HepG2 (cell line): ENCODE data around the gene TAT. TPM values are rescaled to one million over a fixed set of nuclear protein-coding genes. Genes with fewer than 3 reads are reported as not detected.

Source experiments
- FOSL2 ChIP-seq: sonication (generic); formaldehyde crosslinking; IDR thresholded peaks from 2 replicates; pipeline ENCODE4 v1.4.0; 2020; ENCODE audit warnings: missing genetic modification reagents
- KAT8 ChIP-seq: IDR thresholded peaks from 2 replicates; pipeline ENCODE4 v1.6.1; 2016; ENCODE audit warnings: missing genetic modification reagents, missing compliant biosample characterization
- NR2F6 ChIP-seq, 2 experiments: IDR thresholded peaks; 2 replicates each; pipeline ENCODE4 v1.6.1; 2016; ENCODE audit warnings: antibody characterized with exemption in 1 of 2, mild to moderate bottlenecking in 1 of 2
- SIX4 ChIP-seq: sonication (generic); formaldehyde crosslinking; IDR thresholded peaks from 2 replicates; pipeline ENCODE4 v1.4.0; 2020; ENCODE audit warnings: missing genetic modification reagents
- TBX2 ChIP-seq: sonication (generic); formaldehyde crosslinking; IDR thresholded peaks from 2 replicates; pipeline ENCODE4 v1.5.0; 2020; ENCODE audit warnings: missing genetic modification reagents, mild to moderate bottlenecking, borderline replicate concordance
- TOPORS ChIP-seq: sonication (generic); formaldehyde crosslinking; IDR thresholded peaks from 2 replicates; pipeline ENCODE4 v1.8.0; 2023; ENCODE audit warnings: mild to moderate bottlenecking, missing genetic modification reagents
- U2AF2 ChIP-seq: fragments of 200-400 bp; formaldehyde crosslinking; IDR thresholded peaks from 2 replicates; pipeline ENCODE4 v1.6.1; 2017; ENCODE audit warnings: low read depth, mild to moderate bottlenecking, low read length
- ZNF230 ChIP-seq: sonication (generic); formaldehyde crosslinking; IDR thresholded peaks from 2 replicates; pipeline ENCODE4 v1.4.0; 2020; ENCODE audit warnings: mild to moderate bottlenecking, missing genetic modification reagents
- ZNF703 ChIP-seq: sonication (generic); formaldehyde crosslinking; IDR thresholded peaks from 2 replicates; pipeline ENCODE4 v1.5.1; 2020; ENCODE audit warnings: missing genetic modification reagents, mild to moderate bottlenecking, moderate library complexity, borderline replicate concordance
- polyA plus RNA-seq, 8 experiments: library from polyadenylated mRNA; depleted of rRNA in 3 of 8; stranded (reverse) in 7 of 8; unstranded in 1 of 8; fragments of >200 nt; fragmentation: Illumina TruSeq in 4 of 8; extraction: Trizol in 4 of 8; gene quantifications; 2 replicates each; pipeline versions ENCODE4 v1.2.1 to v1.2.3, GENCODE V29; 2011 to 2016; ENCODE audit warnings: low read depth in 4 of 8, missing spikeins in 1 of 8, mixed read lengths in 1 of 8; ENCODE audit not compliant: insufficient read depth in 1 of 8
- total RNA-seq, 5 experiments: library from RNA; depleted of rRNA; stranded (reverse); fragments of >200 nt; fragmentation: Illumina TruSeq; extraction: Trizol; gene quantifications; 2 replicates each; pipeline ENCODE4 v1.2.3, GENCODE V29; 2016; ENCODE audit warnings: low read depth in 1 of 5
- TF ChIP-seq, protein P1 (sequence below): sonication (generic); formaldehyde crosslinking; IDR thresholded peaks from 2 replicates; pipeline ENCODE4 v1.5.0; 2020; ENCODE audit warnings: mild to moderate bottlenecking, missing genetic modification reagents, borderline replicate concordance
- TF ChIP-seq, protein P2 (sequence below): sonication (generic); formaldehyde crosslinking; IDR thresholded peaks from 2 replicates; pipeline ENCODE4 v1.8.0; 2022; ENCODE audit warnings: missing genetic modification reagents, mild to moderate bottlenecking, borderline replicate concordance
- TF ChIP-seq, protein P3 (sequence below): IDR thresholded peaks from 2 replicates; pipeline ENCODE4 v1.6.1; 2016; ENCODE audit warnings: missing compliant biosample characterization, missing genetic modification reagents, borderline replicate concordance
- TF ChIP-seq, protein P4 (sequence below): sonication (generic); formaldehyde crosslinking; IDR thresholded peaks from 2 replicates; pipeline ENCODE4 v1.8.1; 2023; ENCODE audit warnings: mild to moderate bottlenecking, missing genetic modification reagents
- TF ChIP-seq, protein P5 (sequence below): sonication (generic); formaldehyde crosslinking; IDR thresholded peaks from 2 replicates; pipeline ENCODE4 v1.5.0; 2020; ENCODE audit warnings: missing genetic modification reagents
- TF ChIP-seq, protein P6 (sequence below): sonication (generic); formaldehyde crosslinking; conservative IDR thresholded peaks from 2 replicates; pipeline ENCODE4 v1.4.0; 2020; ENCODE audit warnings: missing genetic modification reagents
- TF ChIP-seq, protein P7 (sequence below): sonication (generic); formaldehyde crosslinking; IDR thresholded peaks from 2 replicates; pipeline ENCODE4 v1.4.0; 2020; ENCODE audit warnings: low read depth, mild to moderate bottlenecking, missing genetic modification reagents

TAT gene
- total and polyA plus RNA-seq, 2 of the 13 experiments (the other 11 are each of a cell fraction or from before 2014, with no cell fraction given) = 1.6 to 5.8 TPM

DNA sequence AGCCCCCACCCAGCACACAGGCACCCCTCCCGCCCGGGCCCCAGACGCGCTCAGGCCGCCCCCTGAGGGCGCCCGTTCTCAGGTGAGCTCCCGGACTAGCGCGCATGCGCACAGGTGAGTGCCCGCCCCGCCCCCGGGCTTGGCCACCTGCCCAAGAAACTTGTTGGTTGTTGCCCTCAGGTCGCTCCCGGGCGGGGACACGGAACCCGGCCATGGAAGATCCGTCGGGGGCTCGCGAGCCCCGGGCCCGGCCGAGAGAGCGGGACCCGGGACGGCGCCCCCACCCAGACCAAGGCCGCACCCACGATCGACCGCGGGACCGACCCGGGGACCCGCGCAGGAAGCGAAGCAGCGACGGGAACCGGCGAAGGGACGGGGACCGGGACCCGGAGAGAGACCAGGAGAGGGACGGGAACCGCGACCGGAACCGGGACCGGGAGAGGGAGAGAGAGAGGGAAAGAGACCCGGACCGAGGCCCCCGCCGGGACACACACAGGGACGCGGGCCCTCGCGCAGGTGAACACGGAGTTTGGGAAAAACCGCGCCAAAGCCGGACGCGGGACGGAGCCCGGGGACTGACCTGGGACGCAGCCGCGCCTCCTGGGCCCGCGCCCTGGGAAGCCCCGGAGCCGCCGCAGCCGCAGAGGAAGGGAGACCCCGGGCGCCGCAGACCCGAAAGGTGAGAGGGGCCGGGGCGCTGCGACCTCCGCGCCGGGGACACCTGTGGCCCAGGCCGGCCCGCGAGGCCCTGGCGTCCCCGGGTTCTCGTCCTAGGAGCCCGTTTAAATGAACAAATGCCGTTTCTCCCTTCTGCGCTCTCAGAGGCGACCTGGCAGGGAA, 49.3 kb upstream of the TAT start, which contains the start of gene MARVELD3 (continued):
- TF ChIP-seq, protein P1, sequence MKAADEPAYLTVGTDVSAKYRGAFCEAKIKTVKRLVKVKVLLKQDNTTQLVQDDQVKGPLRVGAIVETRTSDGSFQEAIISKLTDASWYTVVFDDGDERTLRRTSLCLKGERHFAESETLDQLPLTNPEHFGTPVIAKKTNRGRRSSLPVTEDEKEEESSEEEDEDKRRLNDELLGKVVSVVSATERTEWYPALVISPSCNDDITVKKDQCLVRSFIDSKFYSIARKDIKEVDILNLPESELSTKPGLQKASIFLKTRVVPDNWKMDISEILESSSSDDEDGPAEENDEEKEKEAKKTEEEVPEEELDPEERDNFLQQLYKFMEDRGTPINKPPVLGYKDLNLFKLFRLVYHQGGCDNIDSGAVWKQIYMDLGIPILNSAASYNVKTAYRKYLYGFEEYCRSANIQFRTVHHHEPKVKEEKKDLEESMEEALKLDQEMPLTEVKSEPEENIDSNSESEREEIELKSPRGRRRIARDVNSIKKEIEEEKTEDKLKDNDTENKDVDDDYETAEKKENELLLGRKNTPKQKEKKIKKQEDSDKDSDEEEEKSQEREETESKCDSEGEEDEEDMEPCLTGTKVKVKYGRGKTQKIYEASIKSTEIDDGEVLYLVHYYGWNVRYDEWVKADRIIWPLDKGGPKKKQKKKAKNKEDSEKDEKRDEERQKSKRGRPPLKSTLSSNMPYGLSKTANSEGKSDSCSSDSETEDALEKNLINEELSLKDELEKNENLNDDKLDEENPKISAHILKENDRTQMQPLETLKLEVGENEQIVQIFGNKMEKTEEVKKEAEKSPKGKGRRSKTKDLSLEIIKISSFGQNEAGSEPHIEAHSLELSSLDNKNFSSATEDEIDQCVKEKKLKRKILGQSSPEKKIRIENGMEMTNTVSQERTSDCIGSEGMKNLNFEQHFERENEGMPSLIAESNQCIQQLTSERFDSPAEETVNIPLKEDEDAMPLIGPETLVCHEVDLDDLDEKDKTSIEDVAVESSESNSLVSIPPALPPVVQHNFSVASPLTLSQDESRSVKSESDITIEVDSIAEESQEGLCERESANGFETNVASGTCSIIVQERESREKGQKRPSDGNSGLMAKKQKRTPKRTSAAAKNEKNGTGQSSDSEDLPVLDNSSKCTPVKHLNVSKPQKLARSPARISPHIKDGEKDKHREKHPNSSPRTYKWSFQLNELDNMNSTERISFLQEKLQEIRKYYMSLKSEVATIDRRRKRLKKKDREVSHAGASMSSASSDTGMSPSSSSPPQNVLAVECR (CRISPR knock-in tag) = peak; percentile 66
- peak; percentile 13; the same call in 1 of the 2 replicates for TF ChIP-seq FOSL2 (CRISPR knock-in tag)
- TF ChIP-seq, protein P2, sequence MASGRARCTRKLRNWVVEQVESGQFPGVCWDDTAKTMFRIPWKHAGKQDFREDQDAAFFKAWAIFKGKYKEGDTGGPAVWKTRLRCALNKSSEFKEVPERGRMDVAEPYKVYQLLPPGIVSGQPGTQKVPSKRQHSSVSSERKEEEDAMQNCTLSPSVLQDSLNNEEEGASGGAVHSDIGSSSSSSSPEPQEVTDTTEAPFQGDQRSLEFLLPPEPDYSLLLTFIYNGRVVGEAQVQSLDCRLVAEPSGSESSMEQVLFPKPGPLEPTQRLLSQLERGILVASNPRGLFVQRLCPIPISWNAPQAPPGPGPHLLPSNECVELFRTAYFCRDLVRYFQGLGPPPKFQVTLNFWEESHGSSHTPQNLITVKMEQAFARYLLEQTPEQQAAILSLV = peak; percentile 70; the same call in 1 of the 2 replicates
- no peak for TF ChIP-seq TOPORS (CRISPR knock-in tag)
- TF ChIP-seq U2AF2 = no peak
- no peak; the same call in 1 of the 2 replicates for TF ChIP-seq TBX2 (CRISPR knock-in tag)
- TF ChIP-seq, protein P3, sequence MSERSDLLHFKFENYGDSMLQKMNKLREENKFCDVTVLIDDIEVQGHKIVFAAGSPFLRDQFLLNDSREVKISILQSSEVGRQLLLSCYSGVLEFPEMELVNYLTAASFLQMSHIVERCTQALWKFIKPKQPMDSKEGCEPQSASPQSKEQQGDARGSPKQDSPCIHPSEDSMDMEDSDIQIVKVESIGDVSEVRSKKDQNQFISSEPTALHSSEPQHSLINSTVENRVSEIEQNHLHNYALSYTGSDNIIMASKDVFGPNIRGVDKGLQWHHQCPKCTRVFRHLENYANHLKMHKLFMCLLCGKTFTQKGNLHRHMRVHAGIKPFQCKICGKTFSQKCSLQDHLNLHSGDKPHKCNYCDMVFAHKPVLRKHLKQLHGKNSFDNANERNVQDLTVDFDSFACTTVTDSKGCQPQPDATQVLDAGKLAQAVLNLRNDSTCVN (CRISPR knock-in tag) = 0 out of 2 replicates have a peak, but pooled peaks have one; percentile 32
- TF ChIP-seq NR2F6 (IDR thresholded peaks at IDR 0.05) = no peak
- TF ChIP-seq NR2F6 (CRISPR knock-in tag; IDR thresholded peaks at IDR 0.05) = no peak
- 0 out of 2 replicates have a peak, but pooled peaks have one; percentile 79 for TF ChIP-seq ZNF230 (CRISPR knock-in tag)
- TF ChIP-seq, protein P4, sequence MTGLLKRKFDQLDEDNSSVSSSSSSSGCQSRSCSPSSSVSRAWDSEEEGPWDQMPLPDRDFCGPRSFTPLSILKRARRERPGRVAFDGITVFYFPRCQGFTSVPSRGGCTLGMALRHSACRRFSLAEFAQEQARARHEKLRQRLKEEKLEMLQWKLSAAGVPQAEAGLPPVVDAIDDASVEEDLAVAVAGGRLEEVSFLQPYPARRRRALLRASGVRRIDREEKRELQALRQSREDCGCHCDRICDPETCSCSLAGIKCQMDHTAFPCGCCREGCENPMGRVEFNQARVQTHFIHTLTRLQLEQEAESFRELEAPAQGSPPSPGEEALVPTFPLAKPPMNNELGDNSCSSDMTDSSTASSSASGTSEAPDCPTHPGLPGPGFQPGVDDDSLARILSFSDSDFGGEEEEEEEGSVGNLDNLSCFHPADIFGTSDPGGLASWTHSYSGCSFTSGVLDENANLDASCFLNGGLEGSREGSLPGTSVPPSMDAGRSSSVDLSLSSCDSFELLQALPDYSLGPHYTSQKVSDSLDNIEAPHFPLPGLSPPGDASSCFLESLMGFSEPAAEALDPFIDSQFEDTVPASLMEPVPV (CRISPR knock-in tag) = peak; percentile 34; the same call in 1 of the 2 replicates
- TF ChIP-seq, protein P5, sequence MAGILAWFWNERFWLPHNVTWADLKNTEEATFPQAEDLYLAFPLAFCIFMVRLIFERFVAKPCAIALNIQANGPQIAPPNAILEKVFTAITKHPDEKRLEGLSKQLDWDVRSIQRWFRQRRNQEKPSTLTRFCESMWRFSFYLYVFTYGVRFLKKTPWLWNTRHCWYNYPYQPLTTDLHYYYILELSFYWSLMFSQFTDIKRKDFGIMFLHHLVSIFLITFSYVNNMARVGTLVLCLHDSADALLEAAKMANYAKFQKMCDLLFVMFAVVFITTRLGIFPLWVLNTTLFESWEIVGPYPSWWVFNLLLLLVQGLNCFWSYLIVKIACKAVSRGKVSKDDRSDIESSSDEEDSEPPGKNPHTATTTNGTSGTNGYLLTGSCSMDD (CRISPR knock-in tag) = no peak; the same call in 1 of the 2 replicates
- TF ChIP-seq SIX4 (CRISPR knock-in tag) = no peak
- peak; percentile 67; the same call in 1 of the 2 replicates for TF ChIP-seq KAT8 (CRISPR knock-in tag)
- TF ChIP-seq, protein P6, sequence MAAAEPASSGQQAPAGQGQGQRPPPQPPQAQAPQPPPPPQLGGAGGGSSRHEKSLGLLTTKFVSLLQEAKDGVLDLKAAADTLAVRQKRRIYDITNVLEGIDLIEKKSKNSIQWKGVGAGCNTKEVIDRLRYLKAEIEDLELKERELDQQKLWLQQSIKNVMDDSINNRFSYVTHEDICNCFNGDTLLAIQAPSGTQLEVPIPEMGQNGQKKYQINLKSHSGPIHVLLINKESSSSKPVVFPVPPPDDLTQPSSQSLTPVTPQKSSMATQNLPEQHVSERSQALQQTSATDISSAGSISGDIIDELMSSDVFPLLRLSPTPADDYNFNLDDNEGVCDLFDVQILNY (CRISPR knock-in tag) = no peak
- TF ChIP-seq, protein P7, sequence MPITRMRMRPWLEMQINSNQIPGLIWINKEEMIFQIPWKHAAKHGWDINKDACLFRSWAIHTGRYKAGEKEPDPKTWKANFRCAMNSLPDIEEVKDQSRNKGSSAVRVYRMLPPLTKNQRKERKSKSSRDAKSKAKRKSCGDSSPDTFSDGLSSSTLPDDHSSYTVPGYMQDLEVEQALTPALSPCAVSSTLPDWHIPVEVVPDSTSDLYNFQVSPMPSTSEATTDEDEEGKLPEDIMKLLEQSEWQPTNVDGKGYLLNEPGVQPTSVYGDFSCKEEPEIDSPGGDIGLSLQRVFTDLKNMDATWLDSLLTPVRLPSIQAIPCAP = no peak
- no peak for TF ChIP-seq ZNF703 (CRISPR knock-in tag)
